Prostate gland (tissue), 2 donors: ENCODE results near the gene HEXA. TPM values are rescaled to one million over a fixed set of nuclear protein-coding genes. Genes with fewer than 3 reads are reported as not detected.

ENCODE experiments used
- DNase-seq: peaks from one replicate; pipeline ENCODE4 v3.0.0-alpha.2; 2019; ENCODE audit warnings: low spot score
- H3K27ac ChIP-seq, 2 donors: fragments of 200-600 bp; sonication (generic); 2 replicates each; pipeline ENCODE4 v1.5.1; 2017 to 2019
- H3K27me3 ChIP-seq: fragments of 200-600 bp; sonication (generic); replicated peaks from 2 replicates; pipeline ENCODE4 v1.5.1; 2019; ENCODE audit not compliant: insufficient read depth
- H3K36me3 ChIP-seq, 2 donors: fragments of 200-600 bp; sonication (generic); 1 replicate in 1 of 2; 2 replicates in 1 of 2; pipeline versions ENCODE4 v1.5.1 to v1.8.1; 2017 to 2019
- H3K4me1 ChIP-seq: fragments of 200-600 bp; sonication (generic); replicated peaks from 2 replicates; pipeline ENCODE4 v1.5.1; 2019
- H3K4me3 ChIP-seq, 2 donors: fragments of 200-600 bp; sonication (generic); 2 replicates each; pipeline ENCODE4 v1.5.1; 2017 to 2019
- H3K9me3 ChIP-seq: fragments of 200-600 bp; sonication (generic); 2 replicates; pipeline ENCODE4 v1.5.1; 2017
- CTCF ChIP-seq, 4 experiments: fragments of 200-600 bp in 2 of 4; fragments of 450-650 bp in 2 of 4; sonication (generic) in 2 of 4; IDR thresholded peaks; 1 replicate in 3 of 4; 2 replicates in 1 of 4; pipeline ENCODE4 v1.5.1; 2016 to 2019; ENCODE audit warnings: antibody characterized with exemption in 4 of 4, mild to moderate bottlenecking in 2 of 4, moderate library complexity in 2 of 4
- POLR2A ChIP-seq: fragments of 450-650 bp; IDR thresholded peaks from one replicate; pipeline ENCODE4 v1.6.1; 2016; ENCODE audit warnings: antibody characterized with exemption, mild to moderate bottlenecking
- POLR2AphosphoS5 ChIP-seq: sonication (generic); formaldehyde crosslinking; IDR thresholded peaks from one replicate; pipeline ENCODE4 v1.6.1; 2017; ENCODE audit warnings: antibody characterized with exemption
- WGBS: methylation state at CpG from one replicate; pipeline ENCODE4 v1.1.5; 2018; 5-methylcytosine and 5-hydroxymethylcytosine counted together
- intact Hi-C: fragments of 100-400 bp; cut with DNase I; formaldehyde crosslinking; loops from one replicate; pipeline ENCODE4 v1.14.2; 2022
- total RNA-seq, 2 donors: library from RNA; depleted of rRNA; stranded (reverse); fragments of >200 nt; gene quantifications; one replicate each; pipeline ENCODE4 v1.1.0, GENCODE V29; 2016

Gene HEXA
- total RNA-seq, 2 donors from 2014 or later, result 78.1 to 176 TPM

GRCh38 chr15:72338617-72339321 is 37.0 kb downstream of the HEXA start:
- Histone ChIP-seq H3K27ac (peak overlapping the region; percentile 41 to 64), H3K4me3 (no peak overlapping the region), H3K27me3 (no peaks in the 10 kb centered on the region), H3K36me3 (no peaks in the 10 kb centered on the region), H3K9me3 (no peaks in the 10 kb centered on the region), H3K4me1 (peaks cover 5% of the 10 kb centered on the region)
- DNase-seq, result no peak
- intact Hi-C loops, result no loop called here
- peak; percentile 62 for TF ChIP-seq POLR2AphosphoS5
- TF ChIP-seq CTCF (IDR thresholded peaks at IDR 0.05), result no peak
- no peak for TF ChIP-seq POLR2A
- 45% methylated on average over 9 of the region's 9 CpGs for WGBS

DNA sequence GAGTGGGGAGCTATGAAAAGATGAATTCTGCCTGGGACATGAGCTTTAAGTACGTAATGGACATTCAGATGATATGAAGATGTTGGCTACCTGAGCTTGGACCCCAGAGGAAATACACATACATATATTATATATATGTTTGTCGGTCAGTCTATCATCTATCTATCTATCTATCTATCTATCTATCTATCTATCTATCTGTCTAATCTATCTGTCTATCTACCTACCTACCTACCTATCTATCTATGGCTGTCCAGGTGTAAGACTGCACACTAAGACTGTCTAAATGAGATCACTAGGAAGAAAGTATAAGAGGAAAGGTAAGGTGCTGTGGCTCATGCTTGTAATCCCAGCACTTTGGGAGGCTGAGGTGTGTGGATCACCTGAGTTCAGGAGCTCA is 37.7 kb downstream of the HEXA start:
- no peak for TF ChIP-seq POLR2A
- no peak for TF ChIP-seq CTCF (IDR thresholded peaks at IDR 0.05)
- TF ChIP-seq POLR2AphosphoS5, result no peak
- peaks cover 5% of the 10 kb centered on the region for H3K4me1 ChIP-seq
- 97% methylated on average over 2 of the region's 2 CpGs for WGBS
- H3K9me3 ChIP-seq, result no peaks in the 10 kb centered on the region
- no peaks in the 10 kb centered on the region for H3K27me3 ChIP-seq
- H3K27ac ChIP-seq, result no peak overlapping the region
- intact Hi-C loops, result no loop called here
- no peaks in the 10 kb centered on the region for H3K36me3 ChIP-seq
- DNase-seq, result no peak
- no peak overlapping the region for H3K4me3 ChIP-seq

DNA sequence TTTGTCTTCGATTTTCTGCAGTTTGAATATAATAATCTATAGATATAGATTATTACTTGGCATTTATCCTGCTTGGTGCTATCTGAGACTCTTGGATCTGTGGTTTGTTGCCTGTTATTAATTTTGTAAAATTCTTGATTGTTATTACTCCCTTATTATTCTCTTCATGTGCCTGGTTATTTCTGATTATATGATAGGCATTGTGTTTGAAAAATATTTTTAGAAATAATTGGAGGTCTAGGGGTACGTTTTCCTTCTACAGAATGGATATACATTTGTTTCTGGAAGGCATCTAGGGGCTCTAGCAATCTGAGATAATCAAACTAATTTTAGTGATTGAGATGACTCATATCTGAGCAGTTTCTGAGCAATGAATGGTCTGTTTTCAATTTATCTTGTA is 41.0 kb downstream of the HEXA start:
- no peak overlapping the region for H3K4me3 ChIP-seq
- TF ChIP-seq CTCF (IDR thresholded peaks at IDR 0.05) (no peak), POLR2A (no peak), POLR2AphosphoS5 (no peak)
- H3K4me1 ChIP-seq, result peaks cover 2% of the 10 kb centered on the region
- intact Hi-C loops, result no loop called here
- DNase-seq, result no peak
- WGBS, result 95% methylated on average over 2 of the region's 2 CpGs
- no peak overlapping the region for H3K27ac ChIP-seq
- no peaks in the 10 kb centered on the region for H3K9me3 ChIP-seq
- no peaks in the 10 kb centered on the region for H3K36me3 ChIP-seq
- H3K27me3 ChIP-seq, result no peaks in the 10 kb centered on the region

DNA sequence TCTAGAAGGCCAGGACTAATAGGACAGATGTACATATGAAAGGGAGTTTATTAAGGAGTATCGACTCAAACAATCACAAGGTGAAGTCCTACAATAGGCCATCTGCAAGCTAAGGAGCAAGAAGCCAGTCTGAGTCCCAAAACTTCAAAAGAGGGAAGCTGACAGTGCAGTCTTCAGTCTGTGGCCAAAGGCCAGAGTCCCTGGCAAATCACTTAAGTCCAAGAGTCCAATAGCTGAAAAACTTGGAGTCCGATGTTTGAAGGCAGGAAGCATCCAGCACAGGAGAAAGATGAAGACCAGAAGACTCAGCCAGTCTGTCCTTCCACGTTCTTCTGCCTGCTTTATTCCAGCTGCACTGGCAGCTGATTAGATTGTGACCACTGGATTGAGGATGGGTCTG is 44.8 kb downstream of the HEXA start:
- TF ChIP-seq POLR2AphosphoS5 (no peak), CTCF (IDR thresholded peaks at IDR 0.05) (no peak), POLR2A (no peak)
- H3K36me3 ChIP-seq, result no peaks in the 10 kb centered on the region
- H3K4me1 ChIP-seq, result no peaks in the 10 kb centered on the region
- H3K27me3 ChIP-seq, result no peaks in the 10 kb centered on the region
- H3K4me3 ChIP-seq, result no peak overlapping the region
- 92% methylated on average over 3 of the region's 3 CpGs for WGBS
- no peaks in the 10 kb centered on the region for H3K9me3 ChIP-seq
- no peak for DNase-seq
- intact Hi-C loops, result no loop called here
- H3K27ac ChIP-seq, result no peak overlapping the region

- 97% methylated on average over 1 of the region's 1 CpG for WGBS
- H3K36me3 ChIP-seq, result no peaks in the 10 kb centered on the region
- DNase-seq, result no peak
- H3K4me3 ChIP-seq, result no peak overlapping the region
- no peak for TF ChIP-seq POLR2A
- TF ChIP-seq CTCF (IDR thresholded peaks at IDR 0.05), result no peak
- no peak for TF ChIP-seq POLR2AphosphoS5
- no peaks in the 10 kb centered on the region for H3K4me1 ChIP-seq
- intact Hi-C loops, result no loop called here
- H3K27ac ChIP-seq, result no peak overlapping the region
- no peaks in the 10 kb centered on the region for H3K27me3 ChIP-seq
- no peaks in the 10 kb centered on the region for H3K9me3 ChIP-seq
These were observed 52.1 kb downstream of the HEXA start for GRCh38 chr15:72323752-72324151.
